SW 1271 (cell line): ENCODE data around the gene CTDSP1.
A peak's percentile ranks its signal among the peaks of the same experiment; 100 is the strongest.

Experiments used
- DNase-seq, 2 experiments: peaks; one replicate each; lab custom pipeline; 2025; lab: John Stamatoyannopoulos, UW

CTDSP1 gene, protein sequence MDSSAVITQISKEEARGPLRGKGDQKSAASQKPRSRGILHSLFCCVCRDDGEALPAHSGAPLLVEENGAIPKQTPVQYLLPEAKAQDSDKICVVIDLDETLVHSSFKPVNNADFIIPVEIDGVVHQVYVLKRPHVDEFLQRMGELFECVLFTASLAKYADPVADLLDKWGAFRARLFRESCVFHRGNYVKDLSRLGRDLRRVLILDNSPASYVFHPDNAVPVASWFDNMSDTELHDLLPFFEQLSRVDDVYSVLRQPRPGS

DNA sequence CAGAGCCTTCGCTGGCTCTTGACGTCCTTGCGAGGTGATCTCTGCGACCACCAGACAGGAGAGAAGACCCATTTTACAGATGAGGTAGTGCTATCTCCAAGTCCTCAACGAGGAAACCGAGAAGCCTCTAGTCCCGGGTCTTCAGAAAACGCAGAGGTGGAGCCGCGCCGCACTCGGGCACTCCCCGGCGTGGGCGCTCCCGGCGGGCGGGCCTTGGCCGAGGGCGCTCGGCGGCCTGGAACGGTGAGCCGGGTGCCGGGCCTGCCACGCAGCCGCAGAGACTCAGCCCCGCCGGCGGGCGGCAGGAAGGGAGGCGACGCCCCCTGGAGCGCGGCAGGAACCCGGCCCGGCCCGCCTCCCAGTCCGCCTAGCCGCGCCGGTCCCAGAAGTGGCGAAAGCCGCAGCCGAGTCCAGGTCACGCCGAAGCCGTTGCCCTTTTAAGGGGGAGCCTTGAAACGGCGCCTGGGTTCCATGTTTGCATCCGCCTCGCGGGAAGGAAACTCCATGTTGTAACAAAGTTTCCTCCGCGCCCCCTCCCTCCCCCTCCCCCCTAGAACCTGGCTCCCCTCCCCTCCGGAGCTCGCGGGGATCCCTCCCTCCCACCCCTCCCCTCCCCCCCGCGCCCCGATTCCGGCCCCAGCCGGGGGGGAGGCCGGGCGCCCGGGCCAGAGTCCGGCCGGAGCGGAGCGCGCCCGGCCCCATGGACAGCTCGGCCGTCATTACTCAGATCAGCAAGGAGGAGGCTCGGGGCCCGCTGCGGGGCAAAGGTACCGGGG lies at the start of gene CTDSP1:
CTDSP1 (plus strand) TSS at position 478 of the 776 bp plus-strand sequence; CDS start at position 701, 223 bp downstream.
- DNase-seq = peak; percentile 75 to 86

DNA sequence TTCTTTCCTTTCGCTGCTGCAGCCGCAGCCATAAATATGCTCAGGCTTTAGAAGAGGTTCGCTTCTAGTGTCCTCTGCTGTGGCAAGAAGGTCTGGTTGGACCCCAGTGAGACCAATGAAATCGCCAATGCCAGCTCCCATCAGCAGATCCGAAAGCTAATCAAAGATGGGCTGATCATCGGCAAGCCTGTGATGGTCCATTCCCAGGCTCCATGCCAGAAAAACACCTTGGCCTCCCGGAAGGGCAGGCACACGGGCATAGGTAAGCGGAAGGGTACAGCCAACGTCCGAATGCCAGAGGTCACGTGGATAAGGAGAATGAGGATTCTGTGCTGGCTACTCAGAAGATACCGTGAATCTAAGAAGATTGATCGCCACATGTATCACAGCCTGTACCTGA lies 45.6 kb upstream of the CTDSP1 start:
- no peak for DNase-seq

DNA sequence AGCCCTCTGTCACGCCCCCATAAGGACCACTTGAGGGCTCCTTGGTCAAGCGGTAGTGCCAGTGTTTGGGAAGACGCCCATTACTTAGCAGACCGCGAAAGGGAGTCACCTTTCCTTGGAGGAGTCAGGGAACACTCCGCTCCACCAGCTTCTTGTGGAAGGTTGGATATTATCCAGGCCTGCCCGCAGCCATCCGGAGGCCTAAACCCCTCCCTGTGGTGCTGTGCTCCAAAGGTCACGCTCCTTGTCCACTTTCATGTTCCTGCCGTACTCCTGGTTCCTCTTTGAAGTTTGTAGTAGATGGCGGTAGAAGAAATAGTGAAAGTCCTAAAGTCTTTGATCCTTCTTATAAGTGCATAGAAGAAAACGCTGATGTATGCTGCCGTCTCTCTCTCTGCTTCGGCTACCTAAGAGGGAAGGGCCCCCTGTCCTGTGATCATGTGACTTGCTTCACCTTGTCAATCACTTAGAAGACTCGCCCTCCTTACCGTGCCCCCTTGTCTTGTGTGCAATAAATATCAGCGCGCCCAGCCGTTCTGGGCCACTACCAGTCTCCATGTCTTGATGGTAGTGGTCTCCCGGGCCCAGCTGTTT lies 44.7 kb upstream of the CTDSP1 start:
- DNase-seq = no peak

DNA sequence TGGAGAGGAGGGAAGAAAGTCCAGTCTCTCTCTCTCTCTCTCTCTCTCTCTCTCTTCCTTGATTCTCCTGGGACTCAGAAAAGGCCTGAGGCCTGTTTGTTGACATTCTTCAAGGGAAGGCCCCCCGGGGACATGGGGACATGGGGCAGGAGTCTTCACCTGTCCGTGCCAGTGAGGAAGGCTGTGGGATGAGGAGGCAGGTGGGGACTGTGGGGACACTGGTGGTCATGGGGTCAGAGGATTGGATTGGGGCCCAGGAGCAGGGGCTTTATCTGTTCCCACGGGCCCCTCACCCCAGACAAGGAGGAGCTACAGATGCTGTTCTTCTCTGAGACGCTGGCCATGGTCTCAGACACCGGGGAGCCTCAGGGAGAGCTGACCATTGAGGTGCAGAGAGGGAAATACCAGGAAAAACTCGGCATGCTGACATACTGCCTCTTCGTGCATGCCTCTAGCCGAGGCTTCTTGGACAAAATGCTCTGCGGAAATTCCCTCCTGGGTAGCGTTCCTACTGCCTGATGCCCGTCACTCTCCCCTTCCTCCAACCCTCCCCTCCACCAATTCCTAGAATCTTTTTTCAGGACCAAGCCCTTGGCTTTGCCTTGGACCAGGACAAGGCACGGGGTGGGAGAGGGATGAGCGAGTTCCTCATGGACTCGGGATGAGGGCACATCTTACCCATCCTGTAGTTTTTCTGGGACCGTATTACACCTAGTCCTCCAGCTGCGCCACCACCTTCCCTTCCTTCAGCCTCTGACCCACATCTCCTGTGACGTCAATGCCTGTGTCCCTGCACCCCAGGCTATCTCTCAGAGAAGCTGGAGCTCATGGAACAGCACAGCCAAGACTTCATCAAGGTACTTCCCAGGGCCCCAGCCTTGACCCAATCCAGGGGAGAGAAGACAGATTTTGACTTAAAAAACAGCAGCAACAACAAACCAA lies 42.2 kb upstream of the CTDSP1 start:
- DNase-seq = no peak

DNA sequence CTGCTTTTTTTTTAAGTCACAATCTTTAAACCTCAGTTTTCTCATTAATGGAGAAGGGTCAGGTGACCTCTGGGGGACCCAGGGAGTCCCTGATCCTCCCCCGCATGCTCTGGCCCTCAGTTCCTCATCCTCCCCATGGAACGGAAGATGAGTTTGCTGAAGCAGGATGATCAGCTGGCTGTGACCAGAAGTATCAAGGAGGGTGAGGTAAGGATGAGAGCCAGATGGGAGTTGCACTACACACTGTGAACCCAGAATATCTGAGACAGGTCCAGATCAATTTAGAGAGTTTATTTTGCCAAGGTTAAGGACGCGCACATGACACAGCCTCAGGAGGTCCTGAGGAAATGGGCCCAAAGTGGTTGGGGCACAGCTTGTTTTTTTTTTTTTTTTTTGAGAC lies 39.2 kb upstream of the CTDSP1 start:
- no peak for DNase-seq

DNA sequence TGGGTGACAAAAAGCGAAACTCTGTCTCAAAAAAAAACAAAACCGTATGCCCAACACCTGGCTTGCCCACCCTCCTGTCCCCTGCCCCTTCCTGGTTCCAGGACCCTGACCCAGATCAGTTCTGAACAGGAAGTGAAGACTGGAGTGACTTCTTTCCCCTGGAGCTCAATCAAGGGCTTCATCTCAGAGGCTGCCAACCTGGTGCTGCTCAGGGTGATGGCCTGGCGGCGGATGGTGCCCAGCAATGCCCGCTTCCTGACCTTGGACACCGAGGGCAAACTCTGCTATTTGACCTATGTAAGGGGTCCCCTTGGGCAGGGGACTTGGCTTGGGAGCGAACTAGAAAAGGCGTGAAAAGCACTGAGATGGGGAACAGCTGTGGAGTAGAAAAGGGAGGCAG lies 37.1 kb upstream of the CTDSP1 start:
- DNase-seq = no peak

DNA sequence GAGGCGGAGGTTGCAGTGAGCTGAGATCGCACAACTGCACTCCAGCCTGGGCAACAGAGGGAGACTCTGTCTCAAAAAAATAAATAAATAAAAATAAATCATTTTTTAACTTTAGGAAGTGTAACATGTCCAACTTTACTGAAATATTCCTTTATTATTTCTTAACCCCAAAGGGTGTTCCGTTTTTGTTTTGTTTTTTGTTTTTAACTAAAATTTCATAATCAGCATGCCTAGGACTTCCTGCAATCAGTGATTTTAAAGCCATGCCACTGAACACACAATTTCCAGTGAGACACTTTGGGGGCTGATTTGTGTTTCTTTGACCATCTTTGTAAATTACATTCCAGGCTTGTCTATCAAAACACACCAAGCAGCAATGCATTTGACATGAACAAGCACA lies 35.9 kb upstream of the CTDSP1 start:
- DNase-seq = no peak

DNA sequence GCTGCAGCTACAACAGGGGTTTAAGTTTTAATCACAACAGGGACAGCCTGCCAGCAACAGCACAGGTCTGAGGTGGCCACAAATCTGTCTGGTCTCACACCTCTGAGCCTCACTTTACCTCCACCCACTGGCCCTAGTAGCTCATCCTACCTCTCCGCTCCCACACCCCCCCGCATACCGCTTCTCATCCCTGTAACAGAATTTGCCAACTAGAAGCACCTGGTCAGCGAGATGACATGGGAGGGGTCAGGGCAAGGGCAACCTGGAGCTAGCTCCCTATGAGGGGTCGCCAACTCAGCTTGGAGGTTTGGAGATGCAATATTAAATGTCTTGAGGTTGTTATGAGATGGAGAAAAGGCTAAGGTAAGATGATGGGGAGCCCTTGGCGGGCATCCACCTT lies 35.5 kb upstream of the CTDSP1 start:
- no peak for DNase-seq

DNA sequence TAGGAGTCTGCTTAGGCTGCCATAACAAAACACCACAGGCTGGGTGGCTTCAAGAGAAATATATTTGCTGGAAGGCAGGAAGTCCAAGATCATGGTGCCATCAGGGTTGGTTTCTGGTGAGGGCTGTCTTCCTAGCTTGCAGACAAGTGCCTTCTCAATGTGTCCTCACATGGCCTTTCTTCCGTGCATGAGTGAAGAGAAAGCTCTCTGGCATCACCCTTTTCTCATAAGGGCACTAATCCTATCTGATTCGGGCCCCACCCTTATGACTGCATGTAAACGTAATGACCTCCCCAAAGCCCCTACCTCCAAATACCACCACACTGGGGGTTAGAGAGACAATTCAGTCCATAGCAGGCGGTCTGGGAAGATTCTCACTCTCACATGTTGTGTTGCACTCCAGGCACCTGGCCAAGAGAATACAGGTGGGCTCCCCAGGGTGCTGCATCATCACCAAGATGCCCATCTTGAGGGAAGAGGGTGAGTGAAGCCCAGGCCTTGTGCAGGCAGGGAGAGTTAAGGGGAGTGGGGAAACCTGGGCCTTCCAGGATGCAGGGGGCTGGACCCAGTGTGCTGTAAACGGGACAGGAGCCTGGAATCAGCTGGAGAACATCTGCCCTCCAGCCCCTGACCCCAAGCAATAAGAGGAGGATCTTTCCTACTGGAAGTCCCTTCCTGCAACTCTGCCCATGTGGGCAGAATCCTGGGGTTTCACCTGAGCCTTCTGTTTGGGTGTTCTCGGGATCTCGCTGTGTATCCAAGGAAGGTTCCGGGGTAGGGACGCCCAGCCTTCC lies 32.9 kb upstream of the CTDSP1 start:
- no peak for DNase-seq

DNA sequence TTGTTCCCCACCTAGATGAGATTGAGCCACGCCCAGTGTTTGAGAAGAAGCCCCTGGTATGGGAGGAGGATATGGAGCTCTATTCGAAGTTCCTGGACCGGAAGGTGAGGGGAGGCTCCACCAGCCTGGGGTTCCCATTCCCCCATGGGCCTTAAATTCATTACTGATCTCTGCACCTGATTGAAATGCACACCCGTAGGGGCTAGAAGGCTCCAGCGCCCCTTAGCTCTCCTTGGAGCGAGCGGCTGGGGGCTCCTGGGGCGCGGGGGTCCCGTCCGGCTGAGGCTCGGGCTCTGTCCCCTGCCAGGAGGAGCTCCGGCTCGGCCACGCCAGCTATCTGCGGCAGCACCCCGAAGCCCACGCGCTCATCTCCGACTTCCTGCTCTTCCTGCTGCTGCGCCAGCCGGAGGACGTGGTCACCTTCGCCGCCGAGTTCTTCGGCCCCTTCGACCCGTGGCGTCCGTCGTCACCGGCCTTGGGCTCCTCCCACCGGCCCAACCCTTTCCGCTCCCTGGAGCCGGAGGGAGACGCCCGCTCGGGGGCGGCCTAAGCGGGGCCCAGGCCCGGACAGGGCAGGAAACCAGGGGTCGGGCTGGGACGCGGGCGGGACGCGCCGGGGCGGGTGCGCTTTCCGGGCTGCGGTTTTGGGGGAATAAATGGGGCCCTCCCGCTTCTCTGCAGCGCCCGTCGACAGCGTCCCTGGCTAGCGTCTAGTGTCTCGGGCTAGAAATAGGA lies 32.1 kb upstream of the CTDSP1 start:
- peak; percentile 54 to 56 for DNase-seq

DNA sequence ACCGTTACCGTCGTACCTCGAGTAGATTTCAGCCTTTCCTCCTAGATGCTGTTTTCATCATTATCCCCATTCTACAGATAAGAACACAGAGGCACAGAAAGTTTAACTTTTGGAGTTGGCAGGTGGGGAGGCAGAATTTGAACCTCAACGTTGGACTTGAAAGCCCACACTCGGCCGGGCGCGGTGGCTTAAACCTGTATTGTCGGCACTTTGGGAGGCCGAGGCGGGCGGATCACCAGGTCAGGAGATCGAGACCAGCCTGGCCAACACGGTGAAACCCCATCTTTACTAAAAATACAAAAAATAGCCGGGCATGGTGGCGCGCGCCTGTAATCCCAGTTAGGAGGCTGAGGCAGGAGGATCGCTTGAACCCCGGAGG lies 31.5 kb upstream of the CTDSP1 start:
- no peak for DNase-seq

DNA sequence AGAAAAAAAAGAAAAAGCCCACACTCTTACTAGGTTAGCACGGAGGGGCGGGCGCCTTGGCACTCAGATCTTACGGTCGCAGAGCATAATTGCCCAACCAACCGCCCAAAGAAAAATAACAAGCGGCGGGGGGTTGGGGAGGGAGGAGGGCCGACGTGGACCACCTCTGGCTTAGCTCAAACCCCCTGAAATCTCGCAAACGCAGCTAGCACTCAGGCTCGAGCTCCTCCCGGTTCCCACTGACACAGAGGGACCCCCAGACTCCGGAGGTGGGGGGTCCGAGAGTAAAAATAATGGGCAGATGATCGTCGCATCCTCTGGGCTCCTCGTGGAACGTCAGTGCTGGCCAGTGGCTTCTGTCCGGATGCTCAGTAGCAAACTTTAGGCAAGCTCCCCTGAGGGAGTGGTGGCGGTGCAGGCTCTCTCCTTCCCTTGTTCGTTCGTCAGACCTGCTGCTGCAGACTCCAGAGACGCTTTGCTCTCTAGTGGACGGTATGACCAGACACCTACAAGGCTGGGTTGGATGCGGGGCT lies 31.0 kb upstream of the CTDSP1 start:
- no peak for DNase-seq

DNA sequence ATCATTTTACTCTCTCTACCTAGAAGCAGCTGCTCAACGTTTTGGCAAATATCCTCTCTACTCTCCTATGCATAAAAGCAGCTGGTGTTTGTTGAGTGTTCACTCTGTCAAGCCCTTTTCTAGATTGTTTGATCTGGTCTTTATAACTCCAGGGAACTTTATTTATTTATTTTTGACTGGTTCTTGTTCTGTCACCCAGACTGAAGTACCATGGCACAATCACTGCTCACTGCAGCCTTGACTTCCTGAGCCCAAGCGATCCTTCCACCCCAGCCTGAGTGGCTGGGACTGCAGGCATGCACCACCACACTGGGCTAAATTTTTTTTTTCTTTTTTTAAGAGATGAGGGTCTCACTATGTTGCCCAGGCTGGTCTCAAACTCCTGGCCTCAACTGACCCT lies 30.3 kb upstream of the CTDSP1 start:
- no peak for DNase-seq

DNA sequence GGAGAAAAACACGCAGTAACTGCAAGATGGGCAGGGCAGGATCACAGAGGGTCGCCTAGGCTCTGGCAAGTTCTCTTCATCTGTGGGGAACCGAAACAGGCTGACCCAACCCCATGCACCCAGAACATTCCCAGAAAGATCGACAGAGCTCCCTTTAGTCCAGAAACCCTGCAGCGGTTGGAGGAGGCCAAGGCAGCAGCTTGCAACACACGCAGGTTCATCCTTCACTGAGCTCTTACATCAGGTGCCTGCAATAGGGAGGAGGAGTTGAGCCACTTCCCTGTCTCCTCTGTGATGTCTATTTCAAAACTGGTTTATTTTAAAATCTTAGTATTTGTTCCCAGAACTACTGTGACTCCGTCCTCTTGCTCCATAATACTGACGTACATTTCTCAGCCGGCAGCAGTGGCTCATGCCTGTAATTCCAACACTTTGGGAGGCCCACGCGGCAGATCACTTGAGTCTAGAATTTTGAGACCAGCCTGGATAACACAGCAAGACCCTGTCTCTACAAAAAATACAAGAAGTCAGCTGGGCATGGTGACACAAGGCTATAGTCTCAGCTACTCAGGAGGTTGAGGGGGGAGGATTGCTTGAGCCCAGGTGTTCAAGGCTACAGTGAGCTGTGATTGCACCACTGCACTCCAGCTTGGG lies 29.1 kb upstream of the CTDSP1 start:
- no peak for DNase-seq

DNA sequence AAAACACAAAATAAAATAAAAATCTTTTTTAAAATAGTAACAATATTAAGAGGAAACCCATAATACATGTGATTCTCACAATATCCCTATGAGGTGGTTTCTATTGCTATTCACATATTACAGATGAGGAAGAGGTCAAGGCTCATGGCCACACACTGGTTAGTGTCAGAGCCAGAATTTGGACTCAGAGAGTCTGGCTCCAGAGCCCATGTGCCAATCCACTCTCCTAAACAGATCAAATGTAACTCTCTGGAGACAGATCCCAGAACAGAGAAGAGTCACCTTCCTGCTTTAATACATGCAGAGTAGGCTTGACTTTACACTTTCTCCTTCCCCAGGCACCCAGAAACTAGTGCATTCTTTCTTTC lies 27.7 kb upstream of the CTDSP1 start:
- no peak for DNase-seq

DNA sequence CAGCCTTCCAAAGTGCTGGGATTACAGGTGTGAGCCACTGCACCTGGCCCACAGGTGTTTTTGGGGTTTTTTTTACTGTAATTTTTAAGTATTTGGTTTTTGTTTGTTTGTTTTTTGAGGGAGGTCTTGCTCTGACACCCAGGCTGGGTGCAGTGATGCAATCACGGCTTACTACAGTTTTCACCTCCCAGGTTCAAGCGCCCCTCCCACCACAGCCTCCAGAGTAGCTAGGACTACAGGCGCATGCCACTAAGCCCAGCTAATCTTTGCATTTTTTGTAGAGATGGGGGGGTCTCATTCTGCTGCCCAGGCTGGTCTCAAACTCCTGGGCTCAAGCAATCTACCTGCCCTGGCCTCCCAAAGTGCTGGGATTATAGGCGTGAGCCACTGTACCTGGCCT lies 24.9 kb upstream of the CTDSP1 start:
- DNase-seq = no peak

DNA sequence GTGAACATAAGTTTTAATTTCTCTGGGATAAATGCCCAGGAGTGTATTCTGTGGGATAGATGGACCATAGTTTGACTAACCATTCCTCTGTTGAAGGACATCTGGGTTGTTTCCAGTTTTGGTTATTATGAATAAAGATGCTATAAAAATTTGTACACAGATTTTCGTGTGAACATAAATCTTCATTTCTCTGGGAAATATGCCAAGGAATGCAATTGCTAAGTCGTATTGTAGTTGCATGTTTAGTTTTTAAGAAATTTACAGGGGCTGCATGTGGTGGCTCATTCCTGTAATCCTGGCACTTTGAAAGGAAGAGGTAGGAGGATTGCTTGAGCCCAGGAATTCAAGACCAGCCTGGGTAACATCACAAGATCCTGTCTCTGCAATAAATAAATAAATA lies 24.5 kb upstream of the CTDSP1 start:
- no peak for DNase-seq

DNA sequence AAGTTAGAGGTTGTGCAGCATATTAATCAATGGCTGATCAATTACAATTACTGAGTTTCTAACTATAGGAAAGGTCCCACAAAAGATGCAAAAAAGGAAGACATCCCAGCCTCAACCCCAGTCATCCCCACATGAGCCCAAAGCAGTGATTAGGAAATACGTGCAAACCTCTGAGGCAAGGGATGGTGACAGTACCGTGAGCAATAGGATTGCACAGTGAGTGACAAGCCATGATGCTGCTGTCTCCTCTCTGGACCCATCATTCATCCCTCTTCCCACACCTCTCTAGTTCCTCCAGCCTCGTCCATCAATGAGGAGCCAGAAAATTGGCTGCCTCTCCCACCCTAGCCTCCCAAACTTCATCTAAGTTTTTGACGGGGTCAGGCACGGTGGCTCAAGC lies 21.6 kb upstream of the CTDSP1 start:
- DNase-seq = no peak

DNA sequence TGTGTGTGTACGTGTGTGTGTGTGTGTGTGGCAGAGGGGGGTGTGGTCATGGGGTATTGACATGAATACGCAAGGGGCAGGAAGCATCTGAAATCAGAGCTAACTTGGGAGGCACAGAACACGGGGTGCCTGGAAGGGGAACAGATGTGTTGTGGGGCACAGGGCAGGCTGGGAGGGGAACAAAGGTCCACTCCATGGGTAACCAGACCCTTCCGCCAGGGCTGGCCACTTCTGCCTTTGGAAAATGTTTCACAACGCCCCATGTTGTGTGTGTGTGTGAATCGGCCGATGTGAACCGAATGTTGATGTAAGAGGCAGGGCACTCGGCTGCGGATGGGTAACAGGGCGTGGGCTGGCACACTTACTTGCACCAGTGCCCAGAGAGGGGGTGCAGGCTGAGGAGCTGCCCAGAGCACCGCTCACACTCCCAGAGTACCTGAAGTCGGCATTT lies 17.7 kb upstream of the CTDSP1 start, which contains the start of gene SLC11A1:
SLC11A1 (plus strand) TSS at position 358 of the 451 bp plus-strand sequence. CDS start 96 bp downstream, outside the sequence.
- no peak for DNase-seq

DNA sequence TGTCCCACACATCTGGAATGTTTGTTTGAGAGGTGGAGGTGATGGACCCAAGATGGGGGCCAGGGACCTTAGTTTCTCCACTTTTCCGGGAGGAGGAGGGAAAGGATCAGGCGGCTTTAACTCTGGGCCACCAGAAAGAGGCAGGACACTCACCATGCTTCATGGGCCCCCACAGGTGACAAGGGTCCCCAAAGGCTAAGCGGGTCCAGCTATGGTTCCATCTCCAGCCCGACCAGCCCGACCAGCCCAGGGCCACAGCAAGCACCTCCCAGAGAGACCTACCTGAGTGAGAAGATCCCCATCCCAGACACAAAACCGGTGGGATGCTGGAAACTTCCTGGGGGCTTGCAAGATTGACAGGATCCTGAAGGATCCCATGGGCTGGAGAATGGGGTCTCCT lies 16.9 kb upstream of the CTDSP1 start:
- no peak for DNase-seq
